KBM-7 (cell line): ENCODE results near the gene SORCS2.

Experiments used
- DNase-seq: peaks from one replicate; pipeline ENCODE4 v3.0.0-alpha.2; 2015
- in situ Hi-C: fragments of 300-500 bp; cut with MboI; formaldehyde crosslinking; loops from 2 replicates; pipeline ENCODE4 v1.14.3; 2020; ENCODE audit warnings: low sequenced_read_pairs, low pct_unique_long_range_greater_than_20kb, mixed read lengths

Gene SORCS2

GRCh38 chr4:7478665-7479064 is 286.3 kb downstream of the SORCS2 start:
- DNase-seq = no peak
- in situ Hi-C loops = no loop called here

GRCh38 chr4:7480423-7480822 is 288.1 kb downstream of the SORCS2 start:
- DNase-seq = no peak
- in situ Hi-C loops = no loop called here

GRCh38 chr4:7481227-7481626 is 288.9 kb downstream of the SORCS2 start:
- no peak for DNase-seq
- in situ Hi-C loops = no loop called here

GRCh38 chr4:7485096-7485495 is 292.8 kb downstream of the SORCS2 start:
- no peak for DNase-seq
- in situ Hi-C loops = no loop called here

- in situ Hi-C loops = no loop called here
- no peak for DNase-seq
Measured at GRCh38 chr4:7486101-7486500, 293.8 kb downstream of the SORCS2 start.

- in situ Hi-C loops = no loop called here
- no peak for DNase-seq
Measured at GRCh38 chr4:7487502-7487901, 295.2 kb downstream of the SORCS2 start.

- DNase-seq = no peak
- in situ Hi-C loops = no loop called here
Measured at GRCh38 chr4:7487998-7488671, 295.8 kb downstream of the SORCS2 start.

- in situ Hi-C loops = no loop called here
- DNase-seq = no peak
Measured at GRCh38 chr4:7491915-7492314, 299.6 kb downstream of the SORCS2 start.

GRCh38 chr4:7498446-7499200 is 306.3 kb downstream of the SORCS2 start:
- no peak for DNase-seq
- in situ Hi-C loops = no loop called here

GRCh38 chr4:7499661-7500060 is 307.3 kb downstream of the SORCS2 start:
- DNase-seq = no peak
- in situ Hi-C loops = no loop called here

- in situ Hi-C loops = no loop called here
- DNase-seq = no peak
Measured at GRCh38 chr4:7500404-7500803, 308.1 kb downstream of the SORCS2 start.

GRCh38 chr4:7501314-7501713 is 309.0 kb downstream of the SORCS2 start:
- no peak for DNase-seq
- in situ Hi-C loops = no loop called here

GRCh38 chr4:7501873-7502272 is 309.5 kb downstream of the SORCS2 start:
- in situ Hi-C loops = no loop called here
- no peak for DNase-seq

GRCh38 chr4:7503559-7504249 is 311.4 kb downstream of the SORCS2 start:
- in situ Hi-C loops = no loop called here

GRCh38 chr4:7505116-7505900 is 313.0 kb downstream of the SORCS2 start:
- DNase-seq = no peak
- in situ Hi-C loops = no loop called here

More at GRCh38 chr4:7503559-7504249, 311.4 kb downstream of the SORCS2 start:
- no peak for DNase-seq

GRCh38 chr4:7506119-7506518 is 313.8 kb downstream of the SORCS2 start:
- in situ Hi-C loops = no loop called here
- DNase-seq = no peak

- in situ Hi-C loops = no loop called here
Measured at GRCh38 chr4:7506572-7506971, 314.2 kb downstream of the SORCS2 start.

GRCh38 chr4:7507381-7507780 is 315.0 kb downstream of the SORCS2 start:
- DNase-seq = no peak
- in situ Hi-C loops = no loop called here

More at GRCh38 chr4:7506572-7506971, 314.2 kb downstream of the SORCS2 start:
- DNase-seq = no peak

GRCh38 chr4:7510066-7510465 is 317.7 kb downstream of the SORCS2 start:
- no peak for DNase-seq
- in situ Hi-C loops = no loop called here
